NCI-H1092 (cell line): Measurements from ENCODE around the gene TIMM23B.
"Not testable (repeated sequence)": the region's sequence is repeated elsewhere in the genome, so short reads cannot be mapped to it uniquely, and the experiment has no call there.

Experiments used
- DNase-seq: peaks from one replicate; lab custom pipeline; 2025; lab: John Stamatoyannopoulos, UW

Gene TIMM23B

GRCh38 chr10:49977756-49978155 lies 35.9 kb downstream of the TIMM23B start:
- not testable (repeated sequence) for DNase-seq

DNA sequence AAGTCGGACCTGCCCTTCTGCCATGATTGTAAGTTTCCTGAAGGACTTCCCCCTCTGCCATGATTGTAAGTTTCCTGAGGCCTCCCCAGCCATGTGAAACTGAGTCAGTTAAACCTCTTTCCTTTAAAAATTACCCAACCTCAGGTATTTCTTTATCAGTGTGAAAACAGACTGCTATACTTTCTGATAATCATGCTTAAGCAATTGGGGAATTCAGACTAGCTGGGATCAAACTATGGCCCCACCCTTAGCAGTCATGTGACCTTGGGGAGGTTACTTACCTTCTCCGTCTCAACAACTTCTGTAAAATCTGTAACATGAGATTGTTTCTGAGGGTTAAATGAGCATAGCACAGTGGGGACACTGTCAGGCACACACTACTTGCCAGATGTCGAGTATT lies 45.4 kb downstream of the TIMM23B start:
- not testable (repeated sequence) for DNase-seq

DNA sequence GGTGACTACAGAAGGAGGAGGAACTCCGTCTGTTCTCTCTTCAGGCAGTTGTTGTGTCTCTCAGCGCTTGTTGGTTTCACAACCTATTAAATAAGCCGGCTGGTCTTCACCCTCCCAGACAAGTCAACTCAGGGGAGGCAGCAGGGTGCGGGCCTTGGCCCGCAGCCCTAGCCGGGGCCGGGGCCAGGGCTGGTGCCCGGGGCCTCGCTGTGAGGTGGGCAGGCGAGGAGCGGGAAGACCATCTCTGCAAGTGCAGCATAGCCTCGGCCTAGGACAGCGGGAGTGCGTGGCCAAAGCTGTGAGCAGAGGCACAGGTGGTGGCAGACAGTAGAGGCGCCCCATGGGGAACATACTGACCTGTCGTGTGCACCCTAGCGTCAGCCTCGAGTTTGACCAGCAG lies 46.5 kb downstream of the TIMM23B start, which contains the start of gene AGAP6:
TSS of gene AGAP6 (plus strand) at position 31 of the 400 bp plus-strand sequence. CDS start at position 341, 310 bp downstream.
- DNase-seq, result not testable (repeated sequence)

DNA sequence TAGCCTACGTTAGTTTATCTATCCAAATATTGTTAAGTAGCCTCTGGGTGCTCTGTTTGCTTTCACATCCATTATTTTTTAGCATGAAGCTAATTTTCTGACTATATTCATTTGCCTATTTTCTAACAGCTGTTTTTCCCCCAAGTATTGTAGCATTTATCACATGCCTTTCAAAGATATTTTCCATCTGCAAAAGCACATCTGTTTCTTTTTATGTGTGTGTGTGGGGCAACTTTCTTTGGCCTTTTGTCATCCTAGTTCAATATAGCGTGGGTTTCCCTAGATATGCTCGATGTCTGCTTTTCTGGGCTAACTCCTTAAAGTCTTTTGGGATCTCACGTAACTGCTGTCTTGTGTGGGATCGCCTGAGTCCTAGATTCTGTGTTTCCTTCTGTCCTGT lies 53.5 kb downstream of the TIMM23B start:
- DNase-seq, result not testable (repeated sequence)

- DNase-seq, result not testable (repeated sequence)
These were observed 72.2 kb downstream of the TIMM23B start for GRCh38 chr10:50014024-50014423.

DNA sequence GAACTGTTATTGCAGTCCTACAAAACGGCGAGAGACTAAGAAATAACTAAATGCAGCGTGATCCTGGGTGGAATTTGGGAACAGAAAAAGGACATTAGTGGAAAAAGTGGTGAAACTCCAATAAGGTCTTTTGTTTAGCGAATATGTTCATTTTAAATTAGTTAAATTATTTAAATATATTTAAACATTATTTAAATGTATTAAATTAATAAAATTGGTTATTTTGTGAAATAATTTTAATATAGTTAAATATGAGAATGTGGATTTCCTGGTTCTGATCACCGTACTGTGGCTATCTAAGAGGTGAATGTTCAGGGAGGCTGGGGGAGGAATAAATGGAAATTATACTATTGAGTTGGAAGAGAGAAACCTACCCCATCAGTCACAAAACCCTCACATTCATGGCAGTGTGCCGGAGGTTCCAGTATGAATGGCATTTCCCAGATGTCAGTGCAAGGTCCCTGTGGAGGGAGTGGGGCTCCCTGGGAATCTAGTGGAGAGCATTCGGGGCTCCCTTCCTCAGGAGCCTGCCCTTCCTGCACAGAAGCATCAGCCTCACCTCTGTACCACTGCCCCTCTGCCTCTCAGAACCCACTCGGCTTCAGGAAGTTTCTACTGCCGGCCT lies 73.9 kb downstream of the TIMM23B start:
- DNase-seq, result not testable (repeated sequence)

GRCh38 chr10:50016926-50017325 lies 75.1 kb downstream of the TIMM23B start:
- not testable (repeated sequence) for DNase-seq

GRCh38 chr10:50017646-50018045 lies 75.8 kb downstream of the TIMM23B start:
- not testable (repeated sequence) for DNase-seq

DNA sequence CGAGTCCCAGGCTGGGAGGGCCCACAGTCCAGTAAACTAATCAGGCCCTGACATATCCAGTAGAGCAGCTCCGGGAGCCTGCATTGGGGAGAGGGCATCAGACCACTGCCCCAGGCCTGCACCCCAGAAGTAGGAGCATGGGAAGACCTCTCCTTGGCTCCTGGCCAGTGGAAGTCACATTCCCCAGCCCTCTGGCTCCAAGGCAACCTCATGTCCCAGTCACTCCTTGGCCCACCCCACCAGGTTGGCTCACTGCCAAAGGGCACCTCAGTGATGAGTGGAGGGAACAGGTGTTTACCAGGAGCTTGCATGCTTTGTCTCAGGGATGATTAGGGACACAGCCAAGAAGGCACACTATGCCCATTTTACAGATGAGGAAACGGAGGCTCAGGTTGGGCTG lies 77.4 kb downstream of the TIMM23B start:
- not testable (repeated sequence) for DNase-seq

GRCh38 chr10:50020451-50021024 lies 78.7 kb downstream of the TIMM23B start:
- DNase-seq, result not testable (repeated sequence)

DNA sequence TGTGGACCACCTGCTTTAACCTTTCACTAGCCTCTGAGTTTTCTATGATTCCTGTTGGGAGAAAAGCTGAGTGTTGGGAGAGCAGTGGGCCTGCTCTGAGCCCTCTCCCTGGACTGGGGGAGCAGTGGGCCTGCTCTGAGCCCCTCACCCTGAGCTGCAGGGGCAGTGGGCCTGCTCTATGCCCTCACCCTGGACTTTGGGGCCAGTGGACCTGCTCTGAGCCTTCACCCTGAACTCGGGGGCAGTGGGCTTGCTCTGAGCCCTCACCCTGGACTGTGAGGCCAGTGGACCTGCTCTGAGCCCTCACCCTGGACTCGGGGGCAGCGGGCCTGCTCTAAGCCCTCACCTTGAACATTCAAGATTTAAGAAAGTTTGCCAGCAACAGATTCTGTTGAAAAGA lies 79.8 kb downstream of the TIMM23B start:
- DNase-seq, result no peak
